HUES6 (cell line): ENCODE measurements around the gene EPO.
"Not testable (repeated sequence)": the region's sequence is repeated elsewhere in the genome, so short reads cannot be mapped to it uniquely, and the experiment has no call there.

Experiments
- H3K27ac ChIP-seq: 2 replicates; pipeline ENCODE4 v1.7.0; 2013; ENCODE audit warnings: low read depth, mild to moderate bottlenecking, low read length, inconsistent platforms
- H3K27me3 ChIP-seq: 2 replicates; pipeline ENCODE4 v1.6.1; 2013; ENCODE audit warnings: low read length; ENCODE audit not compliant: control insufficient read depth, insufficient read depth
- H3K36me3 ChIP-seq: 2 replicates; pipeline ENCODE4 v1.6.1; 2013; ENCODE audit warnings: low read length; ENCODE audit not compliant: control insufficient read depth, insufficient read depth
- H3K4me1 ChIP-seq: 2 replicates; pipeline ENCODE4 v1.6.1; 2013; ENCODE audit warnings: low read length; ENCODE audit not compliant: control insufficient read depth, insufficient read depth
- H3K4me3 ChIP-seq: 2 replicates; pipeline ENCODE4 v1.5.1; 2013; ENCODE audit warnings: low read depth, low read length
- H3K9ac ChIP-seq: one replicate; pipeline ENCODE4 v1.6.1; 2013; ENCODE audit warnings: mild to moderate bottlenecking, low read length
- H3K9me3 ChIP-seq: 2 replicates; pipeline ENCODE4 v1.6.1; 2013; ENCODE audit warnings: low read depth, low read length; ENCODE audit not compliant: control insufficient read depth, insufficient read depth

The EPO gene

GRCh38 chr7:100711369-100711768 lies 8.9 kb upstream of the EPO start:
- Histone ChIP-seq H3K36me3 (peaks cover 16% of the 10 kb centered on the region), H3K4me3 (no peak overlapping the region), H3K27ac (no peak overlapping the region), H3K9me3 (no peaks in the 10 kb centered on the region), H3K4me1 (peaks cover 8% of the 10 kb centered on the region), H3K27me3 (no peaks in the 10 kb centered on the region), H3K9ac (no peak overlapping the region)

DNA sequence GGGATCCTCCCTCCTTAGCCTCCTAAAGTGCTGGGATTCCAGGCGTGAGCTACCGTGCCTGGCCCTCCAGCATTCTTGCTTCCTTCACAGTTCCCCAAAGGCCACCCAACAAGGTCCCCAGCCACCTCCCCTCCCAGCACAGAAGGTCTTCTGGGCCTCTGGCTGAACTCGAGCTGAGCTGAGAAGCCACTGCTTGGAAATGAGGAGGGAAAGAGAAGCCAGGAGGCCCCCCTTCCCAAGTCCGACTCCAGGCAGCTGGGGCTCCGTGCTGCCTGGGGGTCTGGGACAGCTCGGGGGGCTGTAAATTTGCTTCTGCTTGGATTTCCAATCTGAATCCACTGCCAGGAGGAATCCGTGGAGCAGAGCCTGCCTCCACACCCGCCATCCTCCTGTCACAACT lies 5.5 kb upstream of the EPO start:
- Histone ChIP-seq H3K4me3 (no peak overlapping the region), H3K27me3 (peaks cover 5% of the 10 kb centered on the region), H3K9me3 (peaks cover 14% of the 10 kb centered on the region; the same call in 1 of the 2 replicates), H3K9ac (no peak overlapping the region), H3K36me3 (no peaks in the 10 kb centered on the region), H3K4me1 (no peaks in the 10 kb centered on the region), H3K27ac (no peak overlapping the region)

DNA sequence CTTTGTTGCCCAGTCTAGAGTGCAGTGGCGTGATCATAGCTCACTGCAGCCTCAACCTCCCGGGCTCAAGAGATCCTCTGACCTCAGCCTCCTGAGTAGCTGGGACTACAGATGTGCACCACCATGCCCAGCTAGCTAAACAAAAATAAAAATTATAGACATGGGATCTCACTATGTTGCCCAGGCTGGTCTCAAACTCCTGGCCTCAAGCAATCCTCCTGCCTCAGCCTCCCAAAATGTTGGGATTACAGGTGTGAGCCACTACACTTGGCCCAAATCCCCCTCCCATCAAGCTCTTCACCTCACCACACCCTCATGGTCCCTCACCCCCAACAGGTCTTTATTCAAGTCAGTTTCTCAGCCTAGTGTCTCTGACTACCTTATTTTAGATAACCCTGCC lies 3.2 kb upstream of the EPO start:
- Histone ChIP-seq H3K9me3 (peaks cover 14% of the 10 kb centered on the region; the same call in 1 of the 2 replicates), H3K27me3 (peaks cover 28% of the 10 kb centered on the region)
- H3K27ac ChIP-seq, H3K36me3 ChIP-seq, H3K4me3 ChIP-seq, H3K4me1 ChIP-seq, H3K9ac ChIP-seq: not testable (repeated sequence)

- Histone ChIP-seq H3K9me3 (peaks cover 14% of the 10 kb centered on the region; the same call in 1 of the 2 replicates), H3K4me1 (peaks cover 7% of the 10 kb centered on the region), H3K4me3 (peak overlapping the region; percentile 58), H3K36me3 (no peaks in the 10 kb centered on the region), H3K27me3 (peaks cover 49% of the 10 kb centered on the region), H3K27ac (no peak overlapping the region), H3K9ac (no peak overlapping the region)
Observed at GRCh38 chr7:100719523-100720278, 567 bp upstream of the EPO start.

GRCh38 chr7:100720671-100721504 lies 620 bp downstream of the EPO start:
- H3K9ac ChIP-seq, result no peak overlapping the region
- peaks cover 49% of the 10 kb centered on the region for H3K27me3 ChIP-seq
- H3K4me1 ChIP-seq, result peaks cover 10% of the 10 kb centered on the region
- H3K27ac ChIP-seq, result no peak overlapping the region
- peaks cover 14% of the 10 kb centered on the region; the same call in 1 of the 2 replicates for H3K9me3 ChIP-seq
- peak overlapping the region; percentile 58 for H3K4me3 ChIP-seq
- H3K36me3 ChIP-seq, result no peaks in the 10 kb centered on the region

- H3K27ac ChIP-seq, result no peak overlapping the region
- H3K27me3 ChIP-seq, result peaks cover 49% of the 10 kb centered on the region
- peaks cover 14% of the 10 kb centered on the region; the same call in 1 of the 2 replicates for H3K9me3 ChIP-seq
- H3K4me1 ChIP-seq, result peaks cover 11% of the 10 kb centered on the region
- H3K9ac ChIP-seq, result no peak overlapping the region
- peak overlapping the region; percentile 58 for H3K4me3 ChIP-seq
- no peaks in the 10 kb centered on the region for H3K36me3 ChIP-seq
Observed at GRCh38 chr7:100721505-100721812, 1.2 kb downstream of the EPO start.

GRCh38 chr7:100722480-100723212 lies 2.4 kb downstream of the EPO start:
- Histone ChIP-seq H3K27me3 (peaks cover 49% of the 10 kb centered on the region), H3K9me3 (peaks cover 14% of the 10 kb centered on the region; the same call in 1 of the 2 replicates), H3K4me3 (no peak overlapping the region), H3K4me1 (peaks cover 11% of the 10 kb centered on the region), H3K36me3 (no peaks in the 10 kb centered on the region), H3K9ac (no peak overlapping the region), H3K27ac (no peak overlapping the region)

- no peak overlapping the region for H3K27ac ChIP-seq
- H3K4me3 ChIP-seq, result no peak overlapping the region
- H3K9ac ChIP-seq, result no peak overlapping the region
- no peaks in the 10 kb centered on the region for H3K36me3 ChIP-seq
- peaks cover 11% of the 10 kb centered on the region for H3K4me1 ChIP-seq
- peaks cover 49% of the 10 kb centered on the region for H3K27me3 ChIP-seq
- H3K9me3 ChIP-seq, result peaks cover 7% of the 10 kb centered on the region; the same call in 1 of the 2 replicates
Observed at GRCh38 chr7:100723732-100724275, 3.5 kb downstream of the EPO start.

DNA sequence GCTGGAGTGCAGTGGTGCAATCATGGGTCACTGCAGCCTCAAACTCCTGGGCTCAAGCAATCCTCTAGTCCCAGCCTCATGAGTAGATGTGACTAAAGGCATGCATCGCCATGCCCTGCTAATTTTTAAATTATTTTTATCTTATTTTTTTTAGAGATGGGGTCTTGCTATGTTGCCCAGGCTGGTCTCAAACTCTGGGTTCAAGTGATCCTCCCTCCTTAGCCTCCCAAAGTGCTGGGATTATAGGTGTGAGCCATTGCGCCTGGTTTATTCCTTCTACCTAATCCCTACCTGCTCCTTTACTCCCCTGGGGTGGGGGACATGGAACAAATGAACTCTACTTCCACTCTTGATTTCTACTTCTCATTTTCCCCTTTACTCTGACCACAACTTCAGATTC lies 4.1 kb downstream of the EPO start:
- H3K4me3 ChIP-seq, H3K9me3 ChIP-seq, H3K27ac ChIP-seq, H3K36me3 ChIP-seq, H3K9ac ChIP-seq: not testable (repeated sequence)
- peaks cover 48% of the 10 kb centered on the region for H3K27me3 ChIP-seq
- peaks cover 11% of the 10 kb centered on the region for H3K4me1 ChIP-seq

- Histone ChIP-seq H3K9ac (no peak overlapping the region), H3K4me1 (peaks cover 4% of the 10 kb centered on the region; the same call in 1 of the 2 replicates), H3K27ac (no peak overlapping the region), H3K9me3 (no peaks in the 10 kb centered on the region), H3K27me3 (peaks cover 20% of the 10 kb centered on the region), H3K4me3 (no peak overlapping the region), H3K36me3 (no peaks in the 10 kb centered on the region)
Observed at GRCh38 chr7:100726996-100727761, 6.9 kb downstream of the EPO start.
